Epithelial cell of esophagus (primary cell): ENCODE measurements around the gene DEDD.

Experiments used
- DNase-seq: peaks from one replicate; pipeline ENCODE4 v3.0.0; 2010; ENCODE audit warnings: low read depth
- H3K4me3 ChIP-seq: 2 replicates; pipeline ENCODE4 v1.5.1; 2011; ENCODE audit warnings: mild to moderate bottlenecking, low read length, control low read depth
- CTCF ChIP-seq: IDR thresholded peaks from 2 replicates; pipeline ENCODE4 v1.5.1; 2011; ENCODE audit warnings: low read depth, mild to moderate bottlenecking, low read length, control low read depth, inconsistent platforms; ENCODE audit not compliant: insufficient read depth; ENCODE audit errors: missing control alignments

The DEDD gene

GRCh38 chr1:161099090-161099802 lies 33.2 kb downstream of the DEDD start:
- no peak overlapping the region for H3K4me3 ChIP-seq
- TF ChIP-seq CTCF, result no peak
- DNase-seq, result no peak

GRCh38 chr1:161098210-161099068 lies 34.0 kb downstream of the DEDD start, which contains the start of gene KLHDC9:
Gene KLHDC9, plus strand, starts transcription at chr1:161098361. Its CDS starts 175 bp downstream, at chr1:161098536.
- H3K4me3 ChIP-seq, result peak within 1 kb of the TSS; percentile 48
- no peak for TF ChIP-seq CTCF
- DNase-seq, result peak; percentile 68

GRCh38 chr1:161096530-161096929 lies 35.9 kb downstream of the DEDD start:
- DNase-seq, result peak; percentile 90
- no peak overlapping the region for H3K4me3 ChIP-seq
- no peak for TF ChIP-seq CTCF

- no peak overlapping the region for H3K4me3 ChIP-seq
- TF ChIP-seq CTCF, result no peak
- DNase-seq, result no peak
Measured at GRCh38 chr1:161096015-161096414, 36.5 kb downstream of the DEDD start.

GRCh38 chr1:161095230-161095629 lies 37.2 kb downstream of the DEDD start:
- no peak for DNase-seq
- TF ChIP-seq CTCF, result no peak

GRCh38 chr1:161094481-161094880 lies 38.0 kb downstream of the DEDD start:
- H3K4me3 ChIP-seq, result no peak overlapping the region
- DNase-seq, result no peak
- no peak for TF ChIP-seq CTCF

More at GRCh38 chr1:161095230-161095629, 37.2 kb downstream of the DEDD start:
- no peak overlapping the region for H3K4me3 ChIP-seq
